Effector CD8-positive, alpha-beta T cell (primary cell): ENCODE measurements around the gene CACNG4.

ENCODE experiments used
- DNase-seq: peaks from one replicate; lab custom pipeline; 2025; lab: John Stamatoyannopoulos, UW

CACNG4 gene

DNA sequence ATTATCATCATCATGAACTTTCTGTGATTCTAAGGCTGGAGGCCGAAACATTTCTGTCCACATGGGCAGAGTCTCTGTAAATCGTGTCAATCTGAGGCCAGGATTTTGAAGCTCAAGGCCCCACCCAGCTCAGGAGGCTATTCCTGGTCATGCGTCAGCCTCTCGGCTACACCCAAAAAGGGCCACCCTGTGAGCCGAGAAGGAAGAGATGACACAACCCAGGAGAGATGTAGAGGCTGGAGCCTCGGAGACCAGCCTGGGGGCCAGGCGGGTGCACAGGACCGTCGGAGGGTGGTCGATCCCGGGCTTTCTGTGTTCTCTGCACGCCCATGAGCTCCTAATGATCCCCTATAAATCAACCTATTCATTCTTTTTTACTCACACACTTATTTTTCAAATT, 78.8 kb downstream of the CACNG4 start:
- no peak for DNase-seq

DNA sequence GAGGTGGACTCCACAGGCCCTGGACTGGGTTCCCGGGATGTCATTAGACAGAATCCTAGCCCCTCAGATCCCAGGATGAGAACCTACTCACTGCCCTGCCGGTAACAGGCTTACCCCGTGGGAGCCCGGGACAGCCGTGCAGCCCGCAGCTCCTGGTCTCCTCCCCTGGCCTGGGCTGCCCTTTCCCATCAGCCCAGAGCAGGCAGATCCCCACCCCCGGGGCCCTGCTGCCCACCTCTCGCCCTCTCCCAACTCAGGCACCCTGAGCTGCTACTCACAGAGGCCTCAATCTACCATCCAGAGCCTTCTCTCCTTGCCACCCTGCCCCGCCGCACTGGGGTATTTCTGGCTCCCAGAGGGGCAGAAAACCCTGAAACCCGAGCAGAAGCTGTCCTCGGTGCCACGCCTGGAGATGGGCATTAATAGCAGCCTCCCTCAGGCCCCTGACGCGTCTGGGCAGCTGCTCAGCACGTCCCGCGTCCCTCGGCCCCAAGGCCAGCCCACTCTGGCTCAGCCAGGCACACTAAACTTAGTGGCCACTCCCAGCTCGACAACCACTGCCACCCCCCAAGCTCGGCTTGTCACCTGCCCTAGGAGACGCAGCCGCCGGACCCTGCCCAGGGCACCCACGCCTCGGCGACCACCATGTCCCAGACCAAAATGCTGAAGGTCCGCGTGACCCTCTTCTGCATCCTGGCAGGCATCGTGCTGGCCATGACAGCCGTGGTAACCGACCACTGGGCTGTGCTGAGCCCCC, 79.7 kb downstream of the CACNG4 start, which contains the start of gene CACNG1:
Gene CACNG1 (plus strand): TSS at position 539 of the 757 bp plus-strand sequence. CDS start 107 bp downstream, at position 646.
- no peak for DNase-seq

- DNase-seq, result no peak
These were observed 80.4 kb downstream of the CACNG4 start for GRCh38 chr17:67044940-67045339.

DNA sequence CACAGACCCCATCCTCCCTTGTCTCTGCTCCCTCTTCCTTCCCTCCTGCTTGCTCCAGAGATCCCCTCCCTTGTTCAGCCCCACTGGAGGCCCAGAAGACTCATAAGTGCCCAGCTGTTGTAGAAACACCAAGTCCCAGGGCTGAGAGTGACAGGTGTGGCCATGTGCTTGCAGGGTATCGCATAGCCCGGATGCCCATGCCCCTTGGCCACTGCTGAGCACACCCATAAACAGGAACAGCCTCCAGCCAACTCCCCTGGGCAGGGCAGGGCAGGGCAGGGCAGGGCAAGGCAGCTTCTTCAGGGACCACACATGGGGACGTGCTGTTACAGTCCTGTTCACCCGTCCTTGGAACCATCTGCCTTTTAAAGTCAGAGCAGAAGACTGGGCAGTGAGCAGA, 81.9 kb downstream of the CACNG4 start:
- no peak for DNase-seq

DNA sequence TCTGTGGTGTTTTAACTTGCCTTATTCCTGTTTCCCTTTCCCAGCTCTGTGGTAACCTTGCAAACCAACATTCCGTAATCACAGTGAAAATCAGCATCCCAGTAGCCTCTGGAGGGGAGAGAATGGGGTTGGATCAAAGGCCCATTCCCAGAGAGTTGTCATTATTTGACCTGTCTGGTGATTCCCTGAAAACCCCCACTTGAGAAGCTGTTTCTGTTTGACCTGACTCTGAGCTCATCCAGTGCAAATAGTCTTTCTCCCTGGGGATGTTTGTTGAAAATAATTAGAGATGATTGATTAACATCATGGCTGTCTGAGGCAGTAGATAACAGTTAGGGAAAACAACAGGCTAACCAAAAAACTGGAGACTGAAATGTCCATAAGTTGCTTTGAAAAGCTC, 82.9 kb downstream of the CACNG4 start:
- DNase-seq, result no peak

GRCh38 chr17:67049025-67049739, 84.7 kb downstream of the CACNG4 start:
- DNase-seq, result no peak

GRCh38 chr17:67050066-67050465, 85.6 kb downstream of the CACNG4 start:
- no peak for DNase-seq

DNA sequence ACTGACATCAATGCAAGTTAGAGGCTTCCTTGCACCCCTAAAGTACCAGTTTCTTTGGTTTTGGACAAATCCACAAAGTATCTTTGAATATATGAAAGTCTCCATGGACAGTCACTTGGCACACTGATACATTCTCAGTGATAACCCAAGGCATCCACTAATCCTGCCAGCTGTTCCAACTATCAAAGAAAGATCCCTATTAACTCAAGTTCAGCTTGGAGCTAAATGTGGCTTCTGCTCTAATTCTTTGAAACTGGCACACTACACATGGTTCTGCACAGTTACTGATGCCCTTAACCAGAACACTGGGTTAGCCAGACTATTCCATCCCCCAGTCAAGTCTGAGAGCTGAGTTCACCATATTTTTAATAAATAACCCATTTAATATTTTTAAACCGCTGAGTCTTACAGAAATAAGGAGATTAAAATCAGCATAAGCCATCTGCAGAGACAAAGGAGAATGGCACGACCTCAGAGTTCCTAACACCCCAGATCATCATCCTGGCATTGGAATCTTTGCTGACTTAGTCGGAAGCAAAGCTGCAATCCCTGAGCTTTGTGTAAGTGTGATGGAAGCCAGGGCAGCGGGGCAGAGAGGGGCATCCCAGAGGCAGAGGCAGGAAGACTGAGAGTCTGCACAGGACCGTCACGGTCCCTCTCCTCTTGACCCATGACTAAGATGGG, 86.1 kb downstream of the CACNG4 start:
- DNase-seq, result no peak

GRCh38 chr17:67051155-67051538, 86.6 kb downstream of the CACNG4 start:
- DNase-seq, result no peak

GRCh38 chr17:67051837-67052236, 87.3 kb downstream of the CACNG4 start:
- no peak for DNase-seq

DNA sequence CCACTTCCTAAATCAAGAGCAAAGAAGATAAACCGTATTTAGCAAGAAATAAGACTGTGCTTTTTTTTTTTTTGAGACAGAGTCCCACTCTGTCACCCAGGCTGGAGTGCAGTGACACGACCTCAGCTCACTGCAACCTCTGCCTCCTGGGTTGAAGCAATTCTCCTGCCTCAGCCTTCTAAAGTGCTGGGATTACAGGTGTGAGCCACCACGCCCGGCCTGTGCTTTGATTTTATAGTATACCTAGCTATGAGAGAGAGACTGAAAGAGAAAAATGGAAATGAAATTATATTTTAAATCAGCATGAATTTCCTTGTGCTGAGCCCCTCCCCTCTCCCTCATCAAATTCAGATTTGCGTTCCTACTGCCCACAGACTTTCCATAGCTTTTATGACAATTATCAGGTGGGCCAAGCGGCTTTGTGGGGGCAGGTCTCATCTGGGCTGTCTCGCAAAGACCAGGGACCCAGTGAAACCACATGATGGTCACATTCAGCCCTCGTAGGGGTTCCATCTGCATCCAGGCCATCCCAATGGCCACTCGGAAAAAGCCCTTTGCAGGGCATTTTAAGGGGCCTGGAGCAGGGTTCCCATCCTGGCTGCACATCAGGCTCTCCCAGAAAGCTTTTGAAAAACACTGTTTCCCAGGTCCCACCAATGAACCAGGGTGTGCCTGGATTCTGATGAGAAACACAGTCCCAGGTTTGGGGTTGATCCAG, 88.4 kb downstream of the CACNG4 start:
- DNase-seq, result no peak

- DNase-seq, result no peak
These were observed 89.0 kb downstream of the CACNG4 start for GRCh38 chr17:67053438-67054000.

- no peak for DNase-seq
These were observed 89.6 kb downstream of the CACNG4 start for GRCh38 chr17:67054011-67054591.

DNA sequence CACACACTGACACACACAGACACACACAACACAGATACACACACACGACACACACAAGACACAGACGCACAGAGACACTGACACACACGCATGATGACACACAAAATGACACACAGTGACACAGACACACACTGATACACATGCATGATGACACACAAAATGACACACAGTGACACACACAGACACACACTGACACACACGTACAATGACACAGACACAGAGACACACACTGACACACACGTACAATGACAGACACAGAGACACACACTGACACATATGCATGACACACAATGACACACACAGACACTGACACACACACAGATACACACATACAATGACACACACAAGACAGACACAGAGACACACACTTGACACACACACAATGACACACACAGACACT, 90.1 kb downstream of the CACNG4 start:
- no peak for DNase-seq

- no peak for DNase-seq
These were observed 90.5 kb downstream of the CACNG4 start for GRCh38 chr17:67055041-67055443.

- DNase-seq, result no peak
These were observed 91.6 kb downstream of the CACNG4 start for GRCh38 chr17:67055811-67056745.

GRCh38 chr17:67056746-67057490, 92.4 kb downstream of the CACNG4 start:
- no peak for DNase-seq

DNA sequence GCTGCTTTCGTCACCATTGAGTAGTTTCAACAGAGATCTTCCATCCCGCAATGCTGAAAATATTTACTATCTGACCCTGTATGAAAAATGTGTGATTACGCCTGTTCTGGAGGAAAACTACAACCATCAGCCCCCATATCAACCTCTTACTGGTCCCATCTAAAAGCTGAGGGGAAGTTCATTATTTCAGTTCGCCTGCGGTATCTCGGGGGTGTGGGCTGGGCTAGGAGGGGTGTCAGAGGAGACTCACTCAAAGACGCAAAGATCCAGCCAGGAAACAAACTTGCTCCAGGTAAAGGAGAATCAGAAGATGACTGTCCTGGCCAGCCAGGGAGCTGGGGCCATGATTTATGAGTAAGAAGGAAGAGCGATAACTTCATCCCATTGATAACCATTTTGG, 93.5 kb downstream of the CACNG4 start:
- DNase-seq, result no peak

DNA sequence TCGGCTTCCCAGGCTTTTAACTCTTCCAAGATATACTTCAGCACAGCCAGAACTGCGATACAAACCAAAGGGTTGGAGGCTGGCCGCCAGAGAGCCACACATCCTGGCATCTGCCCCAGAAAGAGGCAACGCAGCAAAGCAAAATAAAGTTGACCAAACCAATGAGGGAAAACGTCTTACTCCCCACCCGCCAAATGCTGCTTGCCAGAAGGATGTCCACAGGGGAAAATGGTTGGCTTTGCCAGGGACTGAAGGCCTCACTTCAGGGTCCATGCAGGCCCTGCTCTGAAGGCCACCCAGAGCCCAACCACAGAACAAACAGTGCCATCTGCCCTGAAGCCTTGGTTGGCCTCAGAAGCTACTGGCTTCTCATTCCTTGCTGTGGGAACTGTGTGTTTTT, 94.9 kb downstream of the CACNG4 start:
- no peak for DNase-seq

GRCh38 chr17:67063141-67063540, 98.6 kb downstream of the CACNG4 start:
- no peak for DNase-seq
